Measurements from ENCODE around the gene KCNIP3. TPM values are rescaled to one million over a fixed set of nuclear protein-coding genes. Genes with fewer than 3 reads are reported as not detected.
A peak's percentile ranks its signal among the peaks of the same experiment; 100 is the strongest.

Gene KCNIP3
- total RNA-seq, 1 donor from 2014 or later = 27.5 TPM

- TF ChIP-seq POLR2AphosphoS5 (IDR thresholded peaks at IDR 0.05; ENCODE audit: insufficient read depth in 1 of 2, low read depth in 1 of 2) (no peak), CTCF (IDR thresholded peaks at IDR 0.05) (no peak), POLR2A (IDR thresholded peaks at IDR 0.05) (no peak)
- Histone ChIP-seq H3K27ac (peak overlapping the region; percentile 77), H3K9me3 (no peaks in the 10 kb centered on the region), H3K4me1 (peaks cover 15% of the 10 kb centered on the region), H3K27me3 (no peaks in the 10 kb centered on the region), H3K36me3 (no peaks in the 10 kb centered on the region), H3K4me3 (peak overlapping the region in 1 of 2 donors; percentile 41)
- intact Hi-C loops (cut with DNase I) = no loop called here
- DNase-seq (ENCODE audit: extremely low spot score in 2 of 2) = no peak
Observed at GRCh38 chr2:95275151-95275515, 22.0 kb upstream of the KCNIP3 start.

GRCh38 chr2:95275601-95276243, 21.4 kb upstream of the KCNIP3 start:
- Histone ChIP-seq H3K27ac (peak overlapping the region; percentile 77), H3K36me3 (no peaks in the 10 kb centered on the region), H3K9me3 (no peaks in the 10 kb centered on the region), H3K4me1 (peaks cover 15% of the 10 kb centered on the region), H3K27me3 (no peaks in the 10 kb centered on the region), H3K4me3 (peak overlapping the region in 1 of 2 donors; percentile 41)
- intact Hi-C loops (cut with DNase I) = no loop called here
- TF ChIP-seq POLR2AphosphoS5 (IDR thresholded peaks at IDR 0.05; ENCODE audit: insufficient read depth in 1 of 2, low read depth in 1 of 2) (no peak), CTCF (IDR thresholded peaks at IDR 0.05) (no peak), POLR2A (IDR thresholded peaks at IDR 0.05) (no peak)
- no peak for DNase-seq (ENCODE audit: extremely low spot score in 2 of 2)

GRCh38 chr2:95276244-95276887, 20.8 kb upstream of the KCNIP3 start:
- intact Hi-C loops (cut with DNase I) = no loop called here
- DNase-seq (ENCODE audit: extremely low spot score in 2 of 2) = no peak
- Histone ChIP-seq H3K27me3 (no peaks in the 10 kb centered on the region), H3K4me3 (peak overlapping the region in 1 of 2 donors; percentile 41), H3K27ac (peak overlapping the region; percentile 77), H3K36me3 (no peaks in the 10 kb centered on the region), H3K9me3 (no peaks in the 10 kb centered on the region), H3K4me1 (peaks cover 15% of the 10 kb centered on the region)
- TF ChIP-seq POLR2AphosphoS5 (IDR thresholded peaks at IDR 0.05; ENCODE audit: insufficient read depth in 1 of 2, low read depth in 1 of 2) (no peak), CTCF (IDR thresholded peaks at IDR 0.05) (no peak), POLR2A (IDR thresholded peaks at IDR 0.05) (no peak)

- Histone ChIP-seq H3K27me3 (no peaks in the 10 kb centered on the region), H3K4me1 (peaks cover 15% of the 10 kb centered on the region), H3K4me3 (no peak overlapping the region), H3K27ac (peak overlapping the region; percentile 13), H3K36me3 (no peaks in the 10 kb centered on the region), H3K9me3 (no peaks in the 10 kb centered on the region)
- DNase-seq (ENCODE audit: extremely low spot score in 2 of 2) = no peak
- TF ChIP-seq POLR2AphosphoS5 (IDR thresholded peaks at IDR 0.05; ENCODE audit: insufficient read depth in 1 of 2, low read depth in 1 of 2) = no peak
- TF ChIP-seq POLR2A (IDR thresholded peaks at IDR 0.05) = no peak
- TF ChIP-seq CTCF (IDR thresholded peaks at IDR 0.05) = no peak
- intact Hi-C loops (cut with DNase I) = no loop called here
Observed at GRCh38 chr2:95276888-95277245, 20.3 kb upstream of the KCNIP3 start.

- peaks cover 15% of the 10 kb centered on the region for H3K4me1 ChIP-seq
- DNase-seq (ENCODE audit: extremely low spot score in 2 of 2) = no peak
- H3K4me3 ChIP-seq = no peak overlapping the region
- H3K9me3 ChIP-seq = no peaks in the 10 kb centered on the region
- H3K27ac ChIP-seq = peak overlapping the region; percentile 62
- no peak for TF ChIP-seq POLR2AphosphoS5 (IDR thresholded peaks at IDR 0.05; ENCODE audit: insufficient read depth in 1 of 2, low read depth in 1 of 2)
- TF ChIP-seq POLR2A (IDR thresholded peaks at IDR 0.05) = no peak
- no peak for TF ChIP-seq CTCF (IDR thresholded peaks at IDR 0.05)
- H3K27me3 ChIP-seq = no peaks in the 10 kb centered on the region
- H3K36me3 ChIP-seq = no peaks in the 10 kb centered on the region
- intact Hi-C loops (cut with DNase I) = no loop called here
Observed at GRCh38 chr2:95277246-95277906, 19.8 kb upstream of the KCNIP3 start.

Data from vagina (tissue), 2 donors.